ENCODE data around the gene RARA. TPM values are rescaled to one million over a fixed set of nuclear protein-coding genes. Genes with fewer than 3 reads are reported as not detected.

The RARA gene
- total RNA-seq, 4 donors from 2014 or later, result 19.4 to 32.1 (median 28.3) TPM

GRCh38 chr17:40283662-40284061 lies 25.3 kb upstream of the RARA start:
- H3K4me3 ChIP-seq, result no peak overlapping the region

GRCh38 chr17:40284085-40284713 lies 24.8 kb upstream of the RARA start:
- Histone ChIP-seq H3K27ac (peak overlapping the region; percentile 79), H3K36me3 (peaks cover 27% of the 10 kb centered on the region), H3K9me3 (no peaks in the 10 kb centered on the region), H3K4me1 (peaks cover 37% of the 10 kb centered on the region), H3K27me3 (no peaks in the 10 kb centered on the region), H3K4me3 (no peak overlapping the region)
- no peak for TF ChIP-seq EP300 (IDR thresholded peaks at IDR 0.05)
- TF ChIP-seq POLR2AphosphoS5 (IDR thresholded peaks at IDR 0.05), result peak in 1 of 3 donors; percentile 18
- no peak for TF ChIP-seq CTCF (IDR thresholded peaks at IDR 0.05)
- 21% methylated on average over 2 of the region's 2 CpGs for WGBS
- no peak for DNase-seq (ENCODE audit: low spot score in 2 of 2)

More at GRCh38 chr17:40283662-40284061, 25.3 kb upstream of the RARA start:
- TF ChIP-seq EP300 (IDR thresholded peaks at IDR 0.05), result no peak
- TF ChIP-seq POLR2A (IDR thresholded peaks at IDR 0.05), result no peak
- no peak for TF ChIP-seq POLR2AphosphoS5 (IDR thresholded peaks at IDR 0.05)
- TF ChIP-seq CTCF (IDR thresholded peaks at IDR 0.05), result no peak
- peaks cover 32% of the 10 kb centered on the region for H3K36me3 ChIP-seq
- H3K27me3 ChIP-seq, result no peaks in the 10 kb centered on the region
- H3K4me1 ChIP-seq, result peaks cover 34% of the 10 kb centered on the region
- peak overlapping the region; percentile 79 for H3K27ac ChIP-seq
- 39% methylated on average over 2 of the region's 2 CpGs for whole genome bisulfite sequencing
- no peaks in the 10 kb centered on the region for H3K9me3 ChIP-seq
- DNase-seq (ENCODE audit: low spot score in 2 of 2), result no peak

- TF ChIP-seq POLR2AphosphoS5 (IDR thresholded peaks at IDR 0.05) (no peak), CTCF (IDR thresholded peaks at IDR 0.05) (no peak), POLR2A (IDR thresholded peaks at IDR 0.05) (no peak), EP300 (IDR thresholded peaks at IDR 0.05) (no peak)
- peaks cover 43% of the 10 kb centered on the region for H3K4me1 ChIP-seq
These were observed 22.5 kb upstream of the RARA start for GRCh38 chr17:40286473-40286872.

GRCh38 chr17:40287159-40287493 lies 21.9 kb upstream of the RARA start:
- no peak overlapping the region for H3K27ac ChIP-seq

More at GRCh38 chr17:40286473-40286872, 22.5 kb upstream of the RARA start:
- WGBS, result 99% methylated on average over 2 of the region's 2 CpGs
- Histone ChIP-seq H3K27me3 (no peaks in the 10 kb centered on the region), H3K9me3 (no peaks in the 10 kb centered on the region), H3K36me3 (peaks cover 4% of the 10 kb centered on the region), H3K4me3 (no peak overlapping the region), H3K27ac (no peak overlapping the region)
- no peak for DNase-seq (ENCODE audit: low spot score in 2 of 2)

More at GRCh38 chr17:40287159-40287493, 21.9 kb upstream of the RARA start:
- no peak for DNase-seq (ENCODE audit: low spot score in 2 of 2)
- no peaks in the 10 kb centered on the region for H3K27me3 ChIP-seq
- H3K4me3 ChIP-seq, result peak overlapping the region; percentile 58
- H3K36me3 ChIP-seq, result no peaks in the 10 kb centered on the region
- no peaks in the 10 kb centered on the region for H3K9me3 ChIP-seq
- TF ChIP-seq POLR2A (IDR thresholded peaks at IDR 0.05), result no peak
- no peak for TF ChIP-seq CTCF (IDR thresholded peaks at IDR 0.05)
- TF ChIP-seq EP300 (IDR thresholded peaks at IDR 0.05), result no peak
- no peak for TF ChIP-seq POLR2AphosphoS5 (IDR thresholded peaks at IDR 0.05)
- H3K4me1 ChIP-seq, result peaks cover 43% of the 10 kb centered on the region
- 45% methylated on average over 4 of the region's 4 CpGs for WGBS

All from suprapubic skin (tissue), 4 donors.